ENCODE results near the gene UNC13B.

DNA sequence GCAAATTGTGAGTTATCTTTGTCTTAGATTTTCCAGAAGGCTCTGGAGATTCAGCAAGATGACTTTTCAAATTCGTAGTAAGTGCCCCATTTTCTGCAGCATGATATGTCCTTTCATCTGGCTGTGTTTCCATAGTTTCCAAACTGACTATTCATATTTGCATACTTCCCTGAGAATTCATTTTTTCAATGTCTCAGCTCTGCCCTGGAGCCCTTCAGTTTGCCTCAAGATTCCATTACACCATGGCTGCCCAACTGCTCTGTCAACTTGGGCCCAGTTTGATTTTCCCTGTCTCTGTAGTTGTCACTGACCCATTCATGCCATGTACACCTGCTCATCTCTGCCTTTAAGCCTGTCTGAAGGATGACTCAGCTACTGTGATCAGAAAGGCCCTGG lies 233.9 kb downstream of the UNC13B start:
- TF ChIP-seq POLR2A (IDR thresholded peaks at IDR 0.05): no peak
- TF ChIP-seq, protein P1, sequence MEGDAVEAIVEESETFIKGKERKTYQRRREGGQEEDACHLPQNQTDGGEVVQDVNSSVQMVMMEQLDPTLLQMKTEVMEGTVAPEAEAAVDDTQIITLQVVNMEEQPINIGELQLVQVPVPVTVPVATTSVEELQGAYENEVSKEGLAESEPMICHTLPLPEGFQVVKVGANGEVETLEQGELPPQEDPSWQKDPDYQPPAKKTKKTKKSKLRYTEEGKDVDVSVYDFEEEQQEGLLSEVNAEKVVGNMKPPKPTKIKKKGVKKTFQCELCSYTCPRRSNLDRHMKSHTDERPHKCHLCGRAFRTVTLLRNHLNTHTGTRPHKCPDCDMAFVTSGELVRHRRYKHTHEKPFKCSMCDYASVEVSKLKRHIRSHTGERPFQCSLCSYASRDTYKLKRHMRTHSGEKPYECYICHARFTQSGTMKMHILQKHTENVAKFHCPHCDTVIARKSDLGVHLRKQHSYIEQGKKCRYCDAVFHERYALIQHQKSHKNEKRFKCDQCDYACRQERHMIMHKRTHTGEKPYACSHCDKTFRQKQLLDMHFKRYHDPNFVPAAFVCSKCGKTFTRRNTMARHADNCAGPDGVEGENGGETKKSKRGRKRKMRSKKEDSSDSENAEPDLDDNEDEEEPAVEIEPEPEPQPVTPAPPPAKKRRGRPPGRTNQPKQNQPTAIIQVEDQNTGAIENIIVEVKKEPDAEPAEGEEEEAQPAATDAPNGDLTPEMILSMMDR (IDR thresholded peaks at IDR 0.05): no peak
